Heart left ventricle (tissue), 13 donors: Measurements from ENCODE around the gene DYNLT2.

ENCODE experiments used
- POLR2A ChIP-seq, 2 donors: fragments of 450-650 bp; IDR thresholded peaks; one replicate each; pipeline ENCODE4 v1.6.1; 2017; ENCODE audit warnings: antibody characterized with exemption in 2 of 2, mild to moderate bottlenecking in 2 of 2, moderate library complexity in 2 of 2
- TF ChIP-seq, protein P1 (sequence below), 12 donors: fragments of 200-600 bp; sonication (generic) in 4 of 12; IDR thresholded peaks; one replicate each; pipeline versions ENCODE4 v1.5.0 to v1.8.0; 2018 to 2022; ENCODE audit warnings: antibody characterized with exemption in 12 of 12, mild to moderate bottlenecking in 5 of 12
- donor health status: ischemic (EF 13 %, LVEDD 7.1; RV severe dilation, severe dysfunction).
- donor health status: DM: no; HTN: yes; CAD: no.
- donor health status: DM: no; HTN: no; CAD: no.
- donor health status: ischemic (EF 25% LVEDD 6.9; RV normal size, moderate dysfunction).
- donor health status: ischemic (EF 25% LVEDD 5.7; RV mildly dilated, moderate dysfunction).
- donor health status: ischemic (EF 35%, LVEDD 5.7; RV mildly dilated, moderate dysfunction).
- donor health status: nonischemic (EF 11% LVEDD 7.7; RV severe dilation, severe dysfunction).
- donor health status: DM: yes; HTN: yes; CAD: no.
- donor health status: PGD.
- donor health status: ischemic (EF 29% LVEDD 5.4; RV normal size, mild dysfunction).
- donor health status: nonischemic (EF 23%, LVEDD 6.1; RV moderate dilation, normal function).

GRCh38 chr6:169746556-169746955 lies 4.8 kb downstream of the DYNLT2 start:
- TF ChIP-seq, protein P1, sequence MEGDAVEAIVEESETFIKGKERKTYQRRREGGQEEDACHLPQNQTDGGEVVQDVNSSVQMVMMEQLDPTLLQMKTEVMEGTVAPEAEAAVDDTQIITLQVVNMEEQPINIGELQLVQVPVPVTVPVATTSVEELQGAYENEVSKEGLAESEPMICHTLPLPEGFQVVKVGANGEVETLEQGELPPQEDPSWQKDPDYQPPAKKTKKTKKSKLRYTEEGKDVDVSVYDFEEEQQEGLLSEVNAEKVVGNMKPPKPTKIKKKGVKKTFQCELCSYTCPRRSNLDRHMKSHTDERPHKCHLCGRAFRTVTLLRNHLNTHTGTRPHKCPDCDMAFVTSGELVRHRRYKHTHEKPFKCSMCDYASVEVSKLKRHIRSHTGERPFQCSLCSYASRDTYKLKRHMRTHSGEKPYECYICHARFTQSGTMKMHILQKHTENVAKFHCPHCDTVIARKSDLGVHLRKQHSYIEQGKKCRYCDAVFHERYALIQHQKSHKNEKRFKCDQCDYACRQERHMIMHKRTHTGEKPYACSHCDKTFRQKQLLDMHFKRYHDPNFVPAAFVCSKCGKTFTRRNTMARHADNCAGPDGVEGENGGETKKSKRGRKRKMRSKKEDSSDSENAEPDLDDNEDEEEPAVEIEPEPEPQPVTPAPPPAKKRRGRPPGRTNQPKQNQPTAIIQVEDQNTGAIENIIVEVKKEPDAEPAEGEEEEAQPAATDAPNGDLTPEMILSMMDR (IDR thresholded peaks at IDR 0.05): no peak
- no peak for TF ChIP-seq POLR2A (IDR thresholded peaks at IDR 0.05)
